DOHH2 (cell line): Measurements from ENCODE around the gene CSNK2A1.

Source experiments
- H3F3A ChIP-seq: fragments of 200-600 bp; sonication (generic), shearing (Covaris generic); 2 replicates; pipeline ENCODE4 v1.6.0; 2016; ENCODE audit warnings: antibody characterized with exemption, mild to moderate bottlenecking; ENCODE audit not compliant: control insufficient read depth, insufficient read depth
- H3K27ac ChIP-seq: fragments of 200-600 bp; sonication (generic); 2 replicates; pipeline ENCODE4 v1.5.1; 2014; ENCODE audit warnings: low read depth, mild to moderate bottlenecking, low read length, moderate library complexity
- H3K27me3 ChIP-seq: fragments of 200-600 bp; sonication (generic); 2 replicates; pipeline ENCODE4 v1.6.1; 2014; ENCODE audit warnings: mild to moderate bottlenecking, low read length, mixed read lengths; ENCODE audit not compliant: control insufficient read depth
- H3K36me3 ChIP-seq: fragments of 200-600 bp; sonication (generic); 2 replicates; pipeline ENCODE4 v1.6.1; 2014; ENCODE audit warnings: mild to moderate bottlenecking, low read length, moderate library complexity, mixed read lengths; ENCODE audit not compliant: control insufficient read depth
- H3K4me1 ChIP-seq: fragments of 200-600 bp; sonication (generic); 2 replicates; pipeline ENCODE4 v1.6.1; 2014; ENCODE audit warnings: mild to moderate bottlenecking, low read length, mixed read lengths; ENCODE audit not compliant: control insufficient read depth
- H3K4me2 ChIP-seq: fragments of 200-600 bp; sonication (generic); 2 replicates; pipeline ENCODE4 v1.6.0; 2014; ENCODE audit warnings: mild to moderate bottlenecking, low read length, moderate library complexity
- H3K4me3 ChIP-seq: fragments of 200-600 bp; sonication (generic); 2 replicates; pipeline ENCODE4 v1.5.1; 2014; ENCODE audit warnings: mild to moderate bottlenecking, low read length, mixed read lengths
- H3K79me2 ChIP-seq: fragments of 200-600 bp; sonication (generic); 2 replicates; pipeline ENCODE4 v1.6.1; 2014; ENCODE audit warnings: mild to moderate bottlenecking, low read length, mixed read lengths; ENCODE audit not compliant: control insufficient read depth
- H3K9me2 ChIP-seq: fragments of 200-600 bp; sonication (generic); replicated peaks from 2 replicates; pipeline ENCODE4 v1.6.1; 2014; ENCODE audit warnings: mild to moderate bottlenecking, low read length, mixed read lengths; ENCODE audit not compliant: control insufficient read depth
- H3K9me3 ChIP-seq: fragments of 200-600 bp; sonication (generic); 2 replicates; pipeline ENCODE4 v1.6.1; 2014; ENCODE audit warnings: antibody characterized with exemption, low read length, mixed read lengths; ENCODE audit not compliant: control insufficient read depth, insufficient read depth
- H4K20me1 ChIP-seq: fragments of 200-600 bp; sonication (generic); 2 replicates; pipeline ENCODE4 v1.6.0; 2014; ENCODE audit warnings: low read depth, mild to moderate bottlenecking, antibody characterized with exemption, low read length, moderate library complexity; ENCODE audit not compliant: control insufficient read depth, insufficient read depth
- CTCF ChIP-seq: fragments of 200-600 bp; sonication (generic); IDR thresholded peaks from one replicate; pipeline ENCODE4 v1.5.1; 2014; ENCODE audit warnings: antibody characterized with exemption, mild to moderate bottlenecking, low read depth, low read length; ENCODE audit not compliant: poor library complexity, severe bottlenecking
- EZH2phosphoT487 ChIP-seq: fragments of 200-600 bp; sonication (generic); IDR thresholded peaks from 2 replicates; pipeline ENCODE4 v1.6.1; 2017; ENCODE audit warnings: borderline replicate concordance, mild to moderate bottlenecking, antibody characterized with exemption, low read length, moderate library complexity, mixed read lengths

The CSNK2A1 gene

GRCh38 chr20:588932-589672, 45.5 kb upstream of the CSNK2A1 start:
- peaks cover 7% of the 10 kb centered on the region for H3K4me1 ChIP-seq
- H4K20me1 ChIP-seq: no peaks in the 10 kb centered on the region
- H3K9me3 ChIP-seq: no peaks in the 10 kb centered on the region
- H3K36me3 ChIP-seq: no peaks in the 10 kb centered on the region
- H3K4me3 ChIP-seq: no peak overlapping the region
- TF ChIP-seq CTCF (no peak), EZH2phosphoT487 (no peak)
- H3K27ac ChIP-seq: no peak overlapping the region
- no peak overlapping the region for H3K4me2 ChIP-seq
- no peaks in the 10 kb centered on the region for H3K79me2 ChIP-seq
- H3F3A ChIP-seq: no peaks in the 10 kb centered on the region
- H3K27me3 ChIP-seq: peaks cover 3% of the 10 kb centered on the region
- no peaks in the 10 kb centered on the region for H3K9me2 ChIP-seq

GRCh38 chr20:588476-588875, 44.9 kb upstream of the CSNK2A1 start:
- Histone ChIP-seq H3K36me3 (no peaks in the 10 kb centered on the region), H3K27me3 (peaks cover 4% of the 10 kb centered on the region), H3K9me3 (no peaks in the 10 kb centered on the region), H3K4me1 (peaks cover 7% of the 10 kb centered on the region), H3K4me2 (no peak overlapping the region), H3K27ac (no peak overlapping the region), H4K20me1 (no peaks in the 10 kb centered on the region), H3F3A (no peaks in the 10 kb centered on the region), H3K79me2 (no peaks in the 10 kb centered on the region), H3K9me2 (no peaks in the 10 kb centered on the region), H3K4me3 (no peak overlapping the region)
- TF ChIP-seq EZH2phosphoT487 (no peak), CTCF (no peak)

- Histone ChIP-seq H3K79me2 (no peaks in the 10 kb centered on the region), H3K36me3 (no peaks in the 10 kb centered on the region), H3K27ac (no peak overlapping the region), H3K4me2 (no peak overlapping the region), H3K9me2 (no peaks in the 10 kb centered on the region), H3F3A (no peaks in the 10 kb centered on the region), H3K4me3 (no peak overlapping the region), H4K20me1 (no peaks in the 10 kb centered on the region), H3K9me3 (no peaks in the 10 kb centered on the region), H3K4me1 (peaks cover 7% of the 10 kb centered on the region), H3K27me3 (peaks cover 21% of the 10 kb centered on the region)
- no peak for TF ChIP-seq EZH2phosphoT487
- TF ChIP-seq CTCF: no peak
Measured at GRCh38 chr20:584971-585301, 41.3 kb upstream of the CSNK2A1 start.
